GM12875 (cell line): Measurements from ENCODE around the gene GKN1.
"Not testable (repeated sequence)": the region's sequence is repeated elsewhere in the genome, so short reads cannot be mapped to it uniquely, and the experiment has no call there.

Experiments used
- H3K4me3 ChIP-seq: one replicate; pipeline ENCODE4 v1.5.1; 2011; ENCODE audit warnings: low read depth, low read length, control low read depth
- CTCF ChIP-seq: IDR thresholded peaks from 2 replicates; pipeline ENCODE4 v1.5.1; 2011; ENCODE audit warnings: low read depth, mild to moderate bottlenecking, control low read depth, inconsistent platforms, low read length, moderate library complexity, borderline replicate concordance; ENCODE audit not compliant: insufficient read depth

GKN1 gene

GRCh38 chr2:68942827-68943226 is 31.6 kb upstream of the GKN1 start:
- H3K4me3 ChIP-seq = no peak overlapping the region
- TF ChIP-seq CTCF = no peak

GRCh38 chr2:68943581-68944568 is 30.6 kb upstream of the GKN1 start:
- TF ChIP-seq CTCF = peak; percentile 81; the same call in 1 of the 2 replicates

GRCh38 chr2:68946117-68946516 is 28.3 kb upstream of the GKN1 start:
- TF ChIP-seq CTCF = no peak
- H3K4me3 ChIP-seq = no peak overlapping the region

More at GRCh38 chr2:68943581-68944568, 30.6 kb upstream of the GKN1 start:
- no peak overlapping the region for H3K4me3 ChIP-seq

- no peak for TF ChIP-seq CTCF
- no peak overlapping the region for H3K4me3 ChIP-seq
Observed at GRCh38 chr2:68948710-68949109, 25.7 kb upstream of the GKN1 start.

GRCh38 chr2:68951899-68952298 is 22.5 kb upstream of the GKN1 start:
- no peak overlapping the region for H3K4me3 ChIP-seq
- no peak for TF ChIP-seq CTCF

GRCh38 chr2:68952887-68953521 is 21.4 kb upstream of the GKN1 start, which contains the start of gene GKN2:
Gene GKN2 (minus strand): TSS chr2:68952893. CDS start chr2:68952861, 32 bp downstream.
- H3K4me3 ChIP-seq = no peak within 1 kb of the TSS
- TF ChIP-seq CTCF = no peak

- H3K4me3 ChIP-seq = not testable (repeated sequence)
Observed at GRCh38 chr2:68955432-68955831, 19.0 kb upstream of the GKN1 start.
